ENCODE data around the gene MTCH2. TPM values are rescaled to one million over a fixed set of nuclear protein-coding genes. Genes with fewer than 3 reads are reported as not detected.

MTCH2 gene
- total RNA-seq, 1 donor from 2014 or later = 107 TPM

DNA sequence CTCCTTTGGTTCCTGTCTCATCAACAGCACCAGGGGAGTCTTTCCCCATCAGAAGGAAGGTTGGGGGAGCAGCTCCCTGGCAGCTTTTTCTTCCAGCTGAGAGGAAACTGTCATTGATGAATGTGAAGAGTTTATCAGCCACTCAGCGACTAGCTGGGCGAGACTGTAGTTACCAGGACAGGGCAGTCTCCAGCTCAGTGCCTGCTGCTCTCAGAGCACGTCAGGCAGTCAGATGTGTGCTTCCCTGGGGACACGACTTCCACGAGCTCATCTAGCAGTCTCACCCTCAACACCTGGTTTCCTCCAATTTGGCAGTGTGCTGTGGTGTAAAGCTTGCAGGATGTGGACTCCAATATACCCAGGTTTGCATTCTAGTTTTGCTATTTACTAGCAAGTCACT is 35.6 kb downstream of the MTCH2 start:
- DNase-seq (ENCODE audit: low spot score) = no peak
- peaks cover 6% of the 10 kb centered on the region for H3K36me3 Mint-ChIP-seq (ENCODE audit: low read depth)
- no peaks in the 10 kb centered on the region for H3K9me3 Mint-ChIP-seq (ENCODE audit: low read depth)
- TF ChIP-seq, protein P1, sequence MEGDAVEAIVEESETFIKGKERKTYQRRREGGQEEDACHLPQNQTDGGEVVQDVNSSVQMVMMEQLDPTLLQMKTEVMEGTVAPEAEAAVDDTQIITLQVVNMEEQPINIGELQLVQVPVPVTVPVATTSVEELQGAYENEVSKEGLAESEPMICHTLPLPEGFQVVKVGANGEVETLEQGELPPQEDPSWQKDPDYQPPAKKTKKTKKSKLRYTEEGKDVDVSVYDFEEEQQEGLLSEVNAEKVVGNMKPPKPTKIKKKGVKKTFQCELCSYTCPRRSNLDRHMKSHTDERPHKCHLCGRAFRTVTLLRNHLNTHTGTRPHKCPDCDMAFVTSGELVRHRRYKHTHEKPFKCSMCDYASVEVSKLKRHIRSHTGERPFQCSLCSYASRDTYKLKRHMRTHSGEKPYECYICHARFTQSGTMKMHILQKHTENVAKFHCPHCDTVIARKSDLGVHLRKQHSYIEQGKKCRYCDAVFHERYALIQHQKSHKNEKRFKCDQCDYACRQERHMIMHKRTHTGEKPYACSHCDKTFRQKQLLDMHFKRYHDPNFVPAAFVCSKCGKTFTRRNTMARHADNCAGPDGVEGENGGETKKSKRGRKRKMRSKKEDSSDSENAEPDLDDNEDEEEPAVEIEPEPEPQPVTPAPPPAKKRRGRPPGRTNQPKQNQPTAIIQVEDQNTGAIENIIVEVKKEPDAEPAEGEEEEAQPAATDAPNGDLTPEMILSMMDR (IDR thresholded peaks at IDR 0.05) = no peak
- peaks cover 25% of the 10 kb centered on the region for H3K4me1 Mint-ChIP-seq (ENCODE audit: low read depth)
- H3K4me3 Mint-ChIP-seq (ENCODE audit: unreplicated experiment) = no peak overlapping the region
- H3K27me3 Mint-ChIP-seq (ENCODE audit: low read depth) = no peaks in the 10 kb centered on the region
- peak overlapping the region; percentile 75 for H3K27ac Mint-ChIP-seq (ENCODE audit: unreplicated experiment)

DNA sequence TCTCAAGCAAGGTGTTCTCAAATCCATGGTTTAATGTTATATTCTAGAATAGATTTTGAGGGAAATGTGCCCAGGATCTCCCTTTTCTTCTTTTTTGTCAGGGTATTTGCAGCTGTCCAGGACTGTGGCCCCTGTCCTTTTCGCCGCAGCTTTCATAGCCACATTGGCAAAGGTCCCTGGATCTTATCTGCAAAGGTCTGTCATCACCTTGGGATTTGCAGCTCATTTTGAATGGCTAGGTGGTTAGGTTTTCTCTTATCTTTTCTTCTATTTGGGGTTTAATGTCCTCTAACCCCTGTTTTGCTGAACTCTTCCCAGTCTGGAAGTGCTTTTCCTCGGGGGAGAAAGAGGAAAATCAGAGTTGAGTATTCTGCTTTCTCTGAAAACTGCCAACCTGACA is 36.4 kb downstream of the MTCH2 start:
- no peaks in the 10 kb centered on the region for H3K9me3 Mint-ChIP-seq (ENCODE audit: low read depth)

DNA sequence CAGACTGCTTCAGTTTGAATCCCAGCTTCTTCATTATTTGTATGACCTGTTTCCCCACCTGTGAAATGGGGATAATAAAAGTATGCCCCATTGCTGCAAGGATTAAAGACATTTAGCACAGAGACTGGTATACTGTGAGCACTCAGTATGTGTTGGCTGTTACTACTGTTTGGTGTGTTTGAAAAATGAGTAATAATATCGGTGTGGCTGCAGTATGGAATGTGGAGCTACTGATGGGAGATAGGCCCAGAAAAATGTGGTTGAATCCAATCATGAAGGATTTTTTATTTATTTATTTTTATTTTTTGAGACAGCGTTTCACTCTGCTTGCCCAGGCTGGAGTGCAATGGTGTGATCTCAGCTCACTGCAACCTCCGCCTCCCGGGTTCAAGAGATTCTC is 39.1 kb downstream of the MTCH2 start:
- Mint-ChIP-seq H3K27ac (ENCODE audit: unreplicated experiment) (no peak overlapping the region), H3K27me3 (ENCODE audit: low read depth) (no peaks in the 10 kb centered on the region), H3K36me3 (ENCODE audit: low read depth) (no peaks in the 10 kb centered on the region), H3K9me3 (ENCODE audit: low read depth) (no peaks in the 10 kb centered on the region), H3K4me3 (ENCODE audit: unreplicated experiment) (no peak overlapping the region), H3K4me1 (ENCODE audit: low read depth) (peaks cover 22% of the 10 kb centered on the region)
- TF ChIP-seq, protein P1 (IDR thresholded peaks at IDR 0.05) = no peak
- DNase-seq (ENCODE audit: low spot score) = no peak

More for the DNA sequence above, 36.4 kb downstream of the MTCH2 start:
- no peak for DNase-seq (ENCODE audit: low spot score)
- Mint-ChIP-seq H3K27me3 (ENCODE audit: low read depth) (no peaks in the 10 kb centered on the region), H3K27ac (ENCODE audit: unreplicated experiment) (no peak overlapping the region), H3K4me3 (ENCODE audit: unreplicated experiment) (no peak overlapping the region), H3K36me3 (ENCODE audit: low read depth) (peaks cover 5% of the 10 kb centered on the region), H3K4me1 (ENCODE audit: low read depth) (peaks cover 25% of the 10 kb centered on the region)
- TF ChIP-seq, protein P1 (IDR thresholded peaks at IDR 0.05) = no peak

DNA sequence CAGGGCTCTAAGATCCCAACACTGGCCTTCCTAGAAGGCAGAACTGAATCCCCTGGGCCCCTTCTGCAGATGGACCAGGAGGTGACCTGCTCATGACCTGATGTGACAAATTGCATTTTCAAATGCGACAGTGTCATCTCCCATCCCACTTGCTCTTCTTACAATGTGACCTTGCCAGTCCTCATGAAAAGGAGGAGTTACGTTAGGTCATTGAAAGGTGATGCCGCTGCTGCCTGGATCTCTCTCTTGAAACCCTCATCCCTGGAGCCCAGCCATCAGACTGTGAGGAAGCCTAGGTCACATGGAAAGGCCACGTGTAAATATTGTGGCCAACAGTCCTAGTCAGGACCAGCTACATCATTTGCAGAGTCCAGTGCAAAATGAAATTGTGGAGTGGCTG is 42.5 kb downstream of the MTCH2 start:
- Mint-ChIP-seq H3K4me1 (ENCODE audit: low read depth) (no peaks in the 10 kb centered on the region), H3K27ac (ENCODE audit: unreplicated experiment) (no peak overlapping the region), H3K36me3 (ENCODE audit: low read depth) (peaks cover 2% of the 10 kb centered on the region), H3K9me3 (ENCODE audit: low read depth) (no peaks in the 10 kb centered on the region), H3K27me3 (ENCODE audit: low read depth) (peaks cover 9% of the 10 kb centered on the region), H3K4me3 (ENCODE audit: unreplicated experiment) (no peak overlapping the region)
- TF ChIP-seq, protein P1 (IDR thresholded peaks at IDR 0.05) = no peak
- DNase-seq (ENCODE audit: low spot score) = no peak

DNA sequence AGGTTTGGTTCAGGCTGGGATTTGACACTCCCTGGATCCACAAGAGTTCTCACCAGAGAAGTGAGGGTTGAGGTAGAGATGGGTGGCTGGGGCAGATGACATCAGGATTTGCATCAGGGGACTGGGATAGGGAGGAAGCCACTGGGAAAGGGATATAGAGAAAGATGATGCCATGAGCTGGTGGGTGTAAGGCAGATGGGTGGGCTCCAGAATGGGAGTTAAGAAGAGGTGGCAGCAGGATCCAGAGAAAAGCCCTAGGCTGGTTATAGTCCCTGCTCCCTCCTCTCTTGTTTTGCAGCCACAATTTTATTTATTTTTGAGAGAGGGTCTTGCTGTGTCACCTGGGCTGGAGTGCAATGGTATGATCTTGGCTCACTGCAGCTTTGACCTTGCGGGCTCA is 46.4 kb downstream of the MTCH2 start:
- TF ChIP-seq, protein P1 (IDR thresholded peaks at IDR 0.05) = no peak
- H3K27me3 Mint-ChIP-seq (ENCODE audit: low read depth) = peaks cover 35% of the 10 kb centered on the region
- H3K9me3 Mint-ChIP-seq (ENCODE audit: low read depth) = no peaks in the 10 kb centered on the region
- H3K27ac Mint-ChIP-seq (ENCODE audit: unreplicated experiment) = no peak overlapping the region
- H3K36me3 Mint-ChIP-seq (ENCODE audit: low read depth) = peaks cover 2% of the 10 kb centered on the region
- H3K4me3 Mint-ChIP-seq (ENCODE audit: unreplicated experiment) = no peak overlapping the region
- H3K4me1 Mint-ChIP-seq (ENCODE audit: low read depth) = peaks cover 8% of the 10 kb centered on the region
- DNase-seq (ENCODE audit: low spot score) = no peak
